IMR-90 (cell line): ENCODE data around the gene EXOC6B. TPM values are rescaled to one million over a fixed set of nuclear protein-coding genes. Genes with fewer than 3 reads are reported as not detected.

Experiments used
- BHLHE40 ChIP-seq: fragments of 150-350 bp; IDR thresholded peaks from 2 replicates; pipeline ENCODE4 v1.6.1; 2016; ENCODE audit warnings: mild to moderate bottlenecking, low read depth, low read length
- CEBPB ChIP-seq: IDR thresholded peaks from 2 replicates; pipeline ENCODE4 v1.6.1; 2012; ENCODE audit warnings: low read depth, low read length, improper control_type of control experiment
- CHD1 ChIP-seq: IDR thresholded peaks from 2 replicates; pipeline ENCODE4 v1.6.1; 2012; ENCODE audit warnings: low read depth, low read length, improper control_type of control experiment
- MAFK ChIP-seq: IDR thresholded peaks from 2 replicates; pipeline ENCODE4 v1.6.1; 2012; ENCODE audit warnings: low read depth, low read length, improper control_type of control experiment
- NFE2L2 ChIP-seq: fragments of 150-350 bp; IDR thresholded peaks from 2 replicates; pipeline ENCODE4 v1.6.1; 2016; ENCODE audit warnings: low read depth, mild to moderate bottlenecking, low read length
- RCOR1 ChIP-seq: IDR thresholded peaks from 2 replicates; pipeline ENCODE4 v1.6.1; 2012; ENCODE audit warnings: mild to moderate bottlenecking, low read length, improper control_type of control experiment; ENCODE audit not compliant: insufficient replicate concordance
- polyA plus RNA-seq, 3 experiments: library from polyadenylated mRNA; depleted of rRNA; stranded (reverse); fragments of >200 nt; gene quantifications; 2 replicates each; pipeline ENCODE4 v1.2.3, GENCODE V29; 2012; ENCODE audit warnings: low replicate concordance in 1 of 3
- total RNA-seq: library from RNA; depleted of rRNA; stranded (reverse); fragments of >200 nt; gene quantifications from 2 replicates; pipeline ENCODE4 v1.2.3, GENCODE V29; 2012

The EXOC6B gene
- total and polyA plus RNA-seq, 2 of the 4 experiments (the other 2 are of a cell fraction): 10.2 to 29.4 TPM

DNA sequence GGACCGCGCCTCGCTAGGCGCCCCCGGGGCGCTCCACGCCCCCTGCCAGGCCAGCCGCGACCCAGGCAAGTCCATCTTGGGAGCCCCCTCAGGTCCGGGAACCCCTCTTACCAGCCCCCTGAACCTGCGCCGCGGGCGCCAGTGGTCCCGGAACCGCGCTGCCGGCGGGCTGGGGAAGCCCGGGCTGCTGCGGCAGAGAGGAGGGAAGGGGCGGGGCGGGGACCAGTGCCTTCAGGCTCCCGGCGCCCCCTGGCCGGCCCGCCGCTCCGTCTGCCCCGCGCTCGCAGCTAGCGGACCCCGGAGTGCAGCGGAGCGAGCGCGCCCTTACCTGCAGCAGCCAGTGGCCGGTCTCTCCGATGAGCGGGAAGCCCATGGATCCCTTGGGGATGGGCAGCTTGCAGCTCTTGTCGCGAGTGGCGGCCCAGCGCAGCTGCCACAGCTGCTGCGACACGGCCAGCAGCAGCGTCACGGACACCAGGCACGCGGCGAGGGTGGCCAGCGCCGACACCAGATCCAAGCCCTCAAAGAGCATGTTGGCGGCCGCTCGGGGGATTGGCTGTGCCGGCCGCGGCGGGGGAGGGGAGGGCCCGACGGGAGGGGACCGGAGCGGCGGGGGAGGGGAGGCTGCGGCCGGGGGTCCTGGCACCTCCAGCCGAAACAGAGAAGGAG, 678.4 kb downstream of the EXOC6B start, which contains the start of gene CYP26B1 (continued):
- TF ChIP-seq NFE2L2 (no peak), BHLHE40 (no peak), CEBPB (no peak), RCOR1 (no peak), MAFK (no peak), CHD1 (no peak)
